Lung (tissue), 11 donors: ENCODE data around the gene AMY1B. TPM values are rescaled to one million over a fixed set of nuclear protein-coding genes. Genes with fewer than 3 reads are reported as not detected.
"Not testable (repeated sequence)": the region's sequence is repeated elsewhere in the genome, so short reads cannot be mapped to it uniquely, and the experiment has no call there.

Experiments used
- ATAC-seq: fragments of 200-7000 bp; cut with Tn5 transposase; one replicate; pipeline ENCODE4 v1.9.1; 2020; ENCODE audit warnings: moderate number of reproducible peaks; ENCODE audit not compliant: insufficient read depth, low FRiP score
- DNase-seq, 3 donors: peaks; one replicate each; pipeline ENCODE4 v3.0.0-alpha.2; 2013 to 2017
- H3K27ac ChIP-seq, 2 donors: one replicate each; pipeline ENCODE4 v1.5.1; 2013; ENCODE audit warnings: mild to moderate bottlenecking in 2 of 2, moderate library complexity in 2 of 2, control low read depth in 1 of 2, inconsistent platforms in 1 of 2, low read depth in 1 of 2, low read length in 1 of 2
- H3K27me3 ChIP-seq, 3 donors: one replicate each; pipeline ENCODE4 v1.5.1; 2013; ENCODE audit warnings: low read length in 2 of 3; ENCODE audit not compliant: control insufficient read depth in 3 of 3, insufficient read depth in 3 of 3
- H3K36me3 ChIP-seq, 4 donors: one replicate each; pipeline ENCODE4 v1.5.1; 2013; ENCODE audit warnings: low read length in 4 of 4, mild to moderate bottlenecking in 1 of 4, moderate library complexity in 1 of 4; ENCODE audit not compliant: control insufficient read depth in 4 of 4, insufficient read depth in 4 of 4
- H3K4me1 ChIP-seq, 5 donors: one replicate each; pipeline ENCODE4 v1.5.1; 2013; ENCODE audit warnings: low read length in 5 of 5, mild to moderate bottlenecking in 2 of 5, moderate library complexity in 1 of 5; ENCODE audit not compliant: control insufficient read depth in 5 of 5, insufficient read depth in 5 of 5
- H3K4me3 ChIP-seq: one replicate; pipeline ENCODE4 v1.5.1; 2013; ENCODE audit warnings: mild to moderate bottlenecking, control low read depth, moderate library complexity
- H3K9ac ChIP-seq, 2 donors: one replicate each; pipeline ENCODE4 v1.5.1; 2013; ENCODE audit warnings: low read length in 2 of 2, control low read depth in 1 of 2; ENCODE audit not compliant: insufficient read depth in 1 of 2
- H3K9me3 ChIP-seq, 4 donors: one replicate each; pipeline ENCODE4 v1.5.1; 2013; ENCODE audit warnings: low read length in 3 of 4, mild to moderate bottlenecking in 1 of 4, moderate library complexity in 1 of 4; ENCODE audit not compliant: control insufficient read depth in 4 of 4, insufficient read depth in 3 of 4
- WGBS, 2 donors: extraction: QIAGEN DNeasy Blood & Tissue Kit; methylation state at CpG; one replicate each; pipeline ENCODE4 v1.1.7; 2013; 5-methylcytosine and 5-hydroxymethylcytosine counted together
- polyA plus RNA-seq, 2 donors: library from polyadenylated mRNA; stranded (reverse); fragments of 200-250 nt; gene quantifications; one replicate each; pipeline ENCODE4 v1.2.1, GENCODE V29; 2013
- small RNA-seq: library from RNA; depleted of rRNA; stranded (forward); fragments of <200 nt; gene quantifications from one replicate; pipeline ENCODE3, GENCODE V24; 2014; ENCODE audit warnings: low replicate concordance
- total RNA-seq, 2 donors: library from RNA; depleted of rRNA in 1 of 2; stranded (reverse); fragments of >200 nt in 1 of 2; gene quantifications; one replicate each; pipeline ENCODE4 v1.2.1, GENCODE V29; 2014 to 2021
- donor health status: Bipolar disorder and iron deficiency.
- donor health status: healthy.
- donor health status: DM: yes; HTN: yes; CAD: no.

AMY1B gene
- total and polyA plus RNA-seq, 4 donors, result 2.7 to 15.6 (median 4.4) TPM

DNA sequence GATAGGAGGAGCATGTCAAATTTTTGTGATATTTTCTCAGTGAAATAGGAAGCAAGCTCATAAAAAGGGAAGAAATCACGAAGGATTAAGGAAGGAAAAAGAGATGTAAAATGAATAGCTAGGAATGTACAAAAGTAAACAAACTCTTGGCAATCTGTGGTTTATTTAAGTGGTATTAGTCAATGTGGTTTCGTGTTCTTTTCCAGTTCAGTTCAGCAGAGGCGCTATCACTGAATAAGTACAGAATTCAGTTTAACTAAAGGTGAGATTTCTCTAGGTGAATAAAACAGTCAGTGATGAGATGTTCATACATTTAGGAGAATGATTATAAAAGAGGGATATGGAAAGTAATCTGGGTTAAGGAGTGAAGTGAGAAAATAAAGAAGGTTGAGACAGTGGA, 52.1 kb downstream of the AMY1B start:
- not testable (repeated sequence) for H3K27ac ChIP-seq, H3K9ac ChIP-seq, H3K4me1 ChIP-seq, H3K27me3 ChIP-seq, H3K36me3 ChIP-seq, H3K4me3 ChIP-seq, H3K9me3 ChIP-seq, DNase-seq
- no CpG with 5 or more reads among the region's 3 CpGs for WGBS, 2 donors
- ATAC-seq, result peak; percentile 65

DNA sequence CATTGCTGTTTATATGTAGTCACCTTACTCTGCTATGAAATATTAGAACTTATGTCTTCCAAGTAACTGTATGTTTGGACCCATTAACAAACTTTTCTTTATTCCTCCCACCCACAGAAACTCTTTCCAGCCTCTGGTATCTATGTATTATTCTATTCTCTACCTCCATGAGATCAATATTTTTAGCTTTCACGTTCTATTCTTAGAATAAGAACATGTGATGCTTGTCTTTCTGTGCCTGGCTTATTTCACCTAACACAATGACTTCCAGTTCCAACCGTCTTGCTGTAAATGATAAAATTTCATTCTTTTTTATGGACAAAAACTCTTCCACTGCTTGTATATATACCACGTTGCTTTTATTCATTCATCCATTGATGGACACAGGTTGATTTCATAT, 54.8 kb downstream of the AMY1B start:
- DNase-seq, H3K27ac ChIP-seq, H3K9me3 ChIP-seq, H3K4me1 ChIP-seq, ATAC-seq, H3K27me3 ChIP-seq, H3K9ac ChIP-seq, H3K4me3 ChIP-seq, H3K36me3 ChIP-seq: not testable (repeated sequence)
- no CpG with 5 or more reads among the region's 3 CpGs for WGBS, 2 donors

Small RNA genes lying within 50 kb of the gene (small RNA-seq; reads per million reads assigned to genes)
- not detected for gene AC105272.1

Other genes starting within 250 kb of the AMY1B start
- 10 to 100 TPM; 21.6 to 60.5 TPM for gene RNPC3, start 170.5 kb downstream of the AMY1B start, total RNA-seq
- 10 to 100 TPM; 10.5 to 14.7 TPM for gene RNPC3, start 170.5 kb downstream of the AMY1B start, polyA plus RNA-seq
- gene AMY2B, start 124.6 kb downstream of the AMY1B start, total RNA-seq, result 10 to 100 TPM; 13.4 to 40.4 TPM
- gene AMY2B, start 124.6 kb downstream of the AMY1B start, polyA plus RNA-seq, result 10 to 100 TPM in 1 of 2 donors, 1 to 10 TPM in 1; 7.3 to 41.3 TPM
- under 1 TPM in 1 of 2 donors, not detected in 1; 0.71 TPM for gene AMY2A, start 78.8 kb downstream of the AMY1B start, total RNA-seq
- not detected for gene AMY2A, start 78.8 kb downstream of the AMY1B start, polyA plus RNA-seq
- 10 to 100 TPM in 1 of 2 donors, 1 to 10 TPM in 1; 2.1 to 10.4 TPM for gene AMY1A, start 40.5 kb downstream of the AMY1B start, total RNA-seq
- 1 to 10 TPM; 1.1 to 1.8 TPM for gene AMY1A, start 40.5 kb downstream of the AMY1B start, polyA plus RNA-seq
- gene AMY1C, start 53.7 kb upstream of the AMY1B start, total RNA-seq, result 10 to 100 TPM; 22.2 to 29.3 TPM
- gene AMY1C, start 53.7 kb upstream of the AMY1B start, polyA plus RNA-seq, result 10 to 100 TPM; 30.7 to 71.2 TPM